Spleen (tissue), 11 donors: ENCODE data around the gene CD93. TPM values are rescaled to one million over a fixed set of nuclear protein-coding genes. Genes with fewer than 3 reads are reported as not detected.

Source experiments
- DNase-seq: peaks from one replicate; pipeline ENCODE4 v3.0.0-alpha.2; 2020
- H3K27ac ChIP-seq, 8 donors: fragments of 200-600 bp; sonication (generic) in 7 of 8; 1 replicate in 4 of 8; 2 replicates in 4 of 8; pipeline versions ENCODE4 v1.5.0 to v1.8.0; 2016 to 2021; ENCODE audit warnings: inconsistent platforms in 4 of 8, mild to moderate bottlenecking in 4 of 8, moderate library complexity in 1 of 8
- H3K27me3 ChIP-seq, 7 donors: fragments of 200-600 bp; sonication (generic) in 6 of 7; replicated peaks in 1 of 7; 1 replicate in 4 of 7; 2 replicates in 3 of 7; pipeline versions ENCODE4 v1.5.0 to v1.8.0; 2016 to 2021; ENCODE audit warnings: inconsistent platforms in 3 of 7, mild to moderate bottlenecking in 1 of 7
- H3K36me3 ChIP-seq, 6 donors: fragments of 200-600 bp; sonication (generic) in 5 of 6; 1 replicate in 4 of 6; 2 replicates in 2 of 6; pipeline versions ENCODE4 v1.5.0 to v1.8.0; 2016 to 2021; ENCODE audit warnings: inconsistent platforms in 2 of 6
- H3K4me1 ChIP-seq, 6 donors: fragments of 200-600 bp; sonication (generic) in 5 of 6; 1 replicate in 3 of 6; 2 replicates in 3 of 6; pipeline versions ENCODE4 v1.5.0 to v1.8.0; 2016 to 2021; ENCODE audit warnings: inconsistent platforms in 3 of 6
- H3K4me3 ChIP-seq, 8 donors: fragments of 200-600 bp; sonication (generic) in 7 of 8; 1 replicate in 4 of 8; 2 replicates in 4 of 8; pipeline versions ENCODE4 v1.5.0 to v1.8.0; 2016 to 2021; ENCODE audit warnings: inconsistent platforms in 4 of 8, mild to moderate bottlenecking in 4 of 8, moderate library complexity in 2 of 8
- H3K9me3 ChIP-seq, 8 donors: fragments of 200-600 bp; sonication (generic) in 7 of 8; 1 replicate in 4 of 8; 2 replicates in 4 of 8; pipeline versions ENCODE4 v1.5.0 to v1.8.0; 2016 to 2021; ENCODE audit warnings: inconsistent platforms in 4 of 8
- POLR2A ChIP-seq, 3 donors: fragments of 450-650 bp; IDR thresholded peaks; one replicate each; pipeline ENCODE4 v1.5.1; 2017; ENCODE audit warnings: antibody characterized with exemption in 3 of 3, mild to moderate bottlenecking in 1 of 3
- POLR2AphosphoS5 ChIP-seq, 3 donors: sonication (generic); formaldehyde crosslinking; IDR thresholded peaks; one replicate each; pipeline ENCODE4 v1.5.1; 2017; ENCODE audit warnings: antibody characterized with exemption in 3 of 3
- WGBS, 5 donors: extraction: QIAGEN DNeasy Blood & Tissue Kit in 3 of 5; methylation state at CpG; one replicate each; pipeline versions ENCODE4 v1.1.5 to v1.1.7; 2013 to 2018; 5-methylcytosine and 5-hydroxymethylcytosine counted together
- intact Hi-C: fragments of 100-400 bp; cut with DNase I; formaldehyde crosslinking; loops from one replicate; pipeline ENCODE4 v1.15.0; 2023; ENCODE audit warnings: low total_unique reads
- polyA plus RNA-seq, 3 donors: library from polyadenylated mRNA; stranded (reverse); fragments of 200-250 nt; gene quantifications; one replicate each; pipeline ENCODE4 v1.2.1, GENCODE V29; 2013
- total RNA-seq, 7 donors: library from RNA; depleted of rRNA in 3 of 7; stranded (reverse); fragments of >200 nt in 3 of 7; fragmentation: NEBNext Ultra II Directional in 4 of 7; extraction: Animal tissue kit (Norgen Biotek cat#: 25700) in 4 of 7; gene quantifications; one replicate each; pipeline versions ENCODE4 v1.1.0 to v1.2.1, GENCODE V29; 2016 to 2021
- TF ChIP-seq, protein P1 (sequence below), 11 experiments: fragments of 200-600 bp in 7 of 11; fragments of 450-650 bp in 4 of 11; sonication (generic) in 4 of 11; IDR thresholded peaks in 8 of 11; conservative IDR thresholded peaks in 3 of 11; 1 replicate in 7 of 11; 2 replicates in 4 of 11; pipeline versions ENCODE4 v1.4.0 to v1.8.0; 2016 to 2021; ENCODE audit warnings: antibody characterized with exemption in 11 of 11, inconsistent platforms in 4 of 11, mild to moderate bottlenecking in 1 of 11
- donor health status: healthy with polysubstance abuse.
- donor health status: DM: no; HTN: no; CAD: no; lungs with moderate emphysema.
- donor health status: DM: no; HTN: no; CAD: no.
- donor health status: Bipolar disorder and iron deficiency.
- donor health status: healthy.
- donor health status: DM: no; HTN: no; CAD: no.
- donor health status: DM: yes; HTN: yes; CAD: no.

CD93 gene
- total and polyA plus RNA-seq, 10 donors = 4.1 to 103 (median 62.5) TPM

- intact Hi-C loops = no loop called here
- DNase-seq = no peak
- H3K4me3 ChIP-seq = no peak overlapping the region
- no peaks in the 10 kb centered on the region for H3K9me3 ChIP-seq
- 62 to 73% (median 65%) methylated on average over 3 of the region's 3 CpGs for WGBS, 5 donors
- no peak overlapping the region for H3K27ac ChIP-seq
- peaks cover 0 to 52% (median 14%) of the 10 kb centered on the region in 7 donors for H3K27me3 ChIP-seq
- peaks cover 0 to 29% (median 9%) of the 10 kb centered on the region in 6 donors for H3K4me1 ChIP-seq
- TF ChIP-seq POLR2A (IDR thresholded peaks at IDR 0.05) (no peak), POLR2AphosphoS5 (IDR thresholded peaks at IDR 0.05) (no peak)
- TF ChIP-seq, protein P1, sequence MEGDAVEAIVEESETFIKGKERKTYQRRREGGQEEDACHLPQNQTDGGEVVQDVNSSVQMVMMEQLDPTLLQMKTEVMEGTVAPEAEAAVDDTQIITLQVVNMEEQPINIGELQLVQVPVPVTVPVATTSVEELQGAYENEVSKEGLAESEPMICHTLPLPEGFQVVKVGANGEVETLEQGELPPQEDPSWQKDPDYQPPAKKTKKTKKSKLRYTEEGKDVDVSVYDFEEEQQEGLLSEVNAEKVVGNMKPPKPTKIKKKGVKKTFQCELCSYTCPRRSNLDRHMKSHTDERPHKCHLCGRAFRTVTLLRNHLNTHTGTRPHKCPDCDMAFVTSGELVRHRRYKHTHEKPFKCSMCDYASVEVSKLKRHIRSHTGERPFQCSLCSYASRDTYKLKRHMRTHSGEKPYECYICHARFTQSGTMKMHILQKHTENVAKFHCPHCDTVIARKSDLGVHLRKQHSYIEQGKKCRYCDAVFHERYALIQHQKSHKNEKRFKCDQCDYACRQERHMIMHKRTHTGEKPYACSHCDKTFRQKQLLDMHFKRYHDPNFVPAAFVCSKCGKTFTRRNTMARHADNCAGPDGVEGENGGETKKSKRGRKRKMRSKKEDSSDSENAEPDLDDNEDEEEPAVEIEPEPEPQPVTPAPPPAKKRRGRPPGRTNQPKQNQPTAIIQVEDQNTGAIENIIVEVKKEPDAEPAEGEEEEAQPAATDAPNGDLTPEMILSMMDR (IDR thresholded peaks at IDR 0.05 in 8 of 11, conservative IDR thresholded peaks at IDR 0.05 in 3 of 11) = no peak
- H3K36me3 ChIP-seq = no peaks in the 10 kb centered on the region
Measured at GRCh38 chr20:23039885-23040508, 46.1 kb downstream of the CD93 start.

DNA sequence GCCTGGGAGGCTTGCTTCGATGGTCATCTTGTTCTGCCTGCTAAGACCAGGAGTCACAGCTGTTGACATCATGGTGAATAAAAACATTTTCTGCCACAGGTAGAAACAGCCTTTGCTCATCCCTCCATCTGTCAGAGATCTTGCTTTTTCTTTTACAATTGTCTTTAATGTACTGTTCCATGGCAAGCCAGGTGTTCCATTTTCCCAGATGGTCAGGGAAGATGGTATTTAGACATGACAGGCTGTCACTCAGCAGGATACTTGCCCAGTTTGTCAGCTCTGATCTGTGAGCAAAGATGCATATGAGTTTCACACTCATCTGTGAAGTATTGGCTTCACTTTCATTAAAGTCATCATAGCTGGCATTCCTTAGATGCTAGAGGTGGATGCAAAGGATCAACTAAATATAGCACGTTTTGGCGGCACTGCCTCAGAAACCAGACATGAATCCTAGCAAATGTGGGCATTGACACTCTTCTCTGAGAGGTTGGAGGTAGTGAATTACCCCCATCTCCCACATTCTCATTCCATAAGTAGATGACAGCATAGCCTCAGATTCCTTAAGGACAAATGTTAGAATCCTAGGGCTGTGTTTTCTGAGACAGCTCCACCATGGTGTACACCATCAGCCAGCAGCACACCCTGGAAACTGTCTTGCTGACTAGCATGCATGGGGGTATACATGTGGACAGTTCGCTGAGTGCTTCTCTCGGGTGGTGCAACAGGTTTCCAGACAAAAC, 46.8 kb downstream of the CD93 start:
- Histone ChIP-seq H3K36me3 (no peaks in the 10 kb centered on the region), H3K27me3 (peaks cover 0 to 59% (median 16%) of the 10 kb centered on the region in 7 donors), H3K27ac (no peak overlapping the region), H3K4me1 (peaks cover 0 to 22% (median 7%) of the 10 kb centered on the region in 6 donors), H3K4me3 (no peak overlapping the region), H3K9me3 (no peaks in the 10 kb centered on the region)
- 85 to 94% (median 91%) methylated on average over 5 of the region's 5 CpGs for WGBS, 5 donors
- no peak for DNase-seq
- TF ChIP-seq, protein P1 (IDR thresholded peaks at IDR 0.05 in 8 of 11, conservative IDR thresholded peaks at IDR 0.05 in 3 of 11) = no peak
- TF ChIP-seq POLR2A (IDR thresholded peaks at IDR 0.05) = no peak
- TF ChIP-seq POLR2AphosphoS5 (IDR thresholded peaks at IDR 0.05) = no peak
- intact Hi-C loops = no loop called here

GRCh38 chr20:23037017-23037481, 49.1 kb downstream of the CD93 start:
- Histone ChIP-seq H3K27me3 (peaks cover 0 to 71% (median 16%) of the 10 kb centered on the region in 7 donors), H3K9me3 (no peaks in the 10 kb centered on the region), H3K27ac (no peak overlapping the region), H3K36me3 (no peaks in the 10 kb centered on the region), H3K4me1 (peaks cover 0 to 17% (median 6%) of the 10 kb centered on the region in 6 donors), H3K4me3 (no peak overlapping the region)
- TF ChIP-seq POLR2A (IDR thresholded peaks at IDR 0.05) (no peak), POLR2AphosphoS5 (IDR thresholded peaks at IDR 0.05) (no peak)
- TF ChIP-seq, protein P1 (IDR thresholded peaks at IDR 0.05 in 8 of 11, conservative IDR thresholded peaks at IDR 0.05 in 3 of 11) = no peak
- WGBS, 5 donors = 18 to 31% (median 29%) methylated on average over 2 to 3 of the region's 3 CpGs
- no peak for DNase-seq
- intact Hi-C loops = no loop called here

DNA sequence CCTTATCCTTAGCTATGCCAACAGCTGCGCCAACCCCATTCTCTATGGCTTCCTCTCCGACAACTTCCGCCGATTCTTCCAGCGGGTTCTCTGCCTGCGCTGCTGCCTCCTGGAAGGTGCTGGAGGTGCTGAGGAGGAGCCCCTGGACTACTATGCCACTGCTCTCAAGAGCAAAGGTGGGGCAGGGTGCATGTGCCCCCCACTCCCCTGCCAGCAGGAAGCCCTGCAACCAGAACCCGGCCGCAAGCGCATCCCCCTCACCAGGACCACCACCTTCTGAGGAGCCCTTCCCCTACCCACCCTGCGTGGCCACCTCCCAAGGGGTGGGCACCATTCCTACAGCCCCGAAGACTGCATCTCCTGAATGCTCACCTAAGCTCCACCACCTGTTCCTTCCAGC, 49.8 kb downstream of the CD93 start:
- Histone ChIP-seq H3K27me3 (peaks cover 0 to 71% (median 16%) of the 10 kb centered on the region in 7 donors), H3K4me3 (no peak overlapping the region), H3K27ac (no peak overlapping the region), H3K9me3 (no peaks in the 10 kb centered on the region), H3K4me1 (peaks cover 0 to 17% (median 4%) of the 10 kb centered on the region in 6 donors), H3K36me3 (no peaks in the 10 kb centered on the region)
- DNase-seq = no peak
- 87 to 97% (median 95%) methylated on average over 11 of the region's 11 CpGs for WGBS, 5 donors
- TF ChIP-seq, protein P1 (IDR thresholded peaks at IDR 0.05 in 8 of 11, conservative IDR thresholded peaks at IDR 0.05 in 3 of 11) = no peak
- TF ChIP-seq POLR2AphosphoS5 (IDR thresholded peaks at IDR 0.05) = no peak
- intact Hi-C loops = no loop called here
